Bronchial epithelial cell (primary cell): Measurements from ENCODE around the gene CELF4. TPM values are rescaled to one million over a fixed set of nuclear protein-coding genes. Genes with fewer than 3 reads are reported as not detected.

ENCODE experiments used
- DNase-seq: peaks from one replicate; pipeline ENCODE4 v3.0.0-alpha.2; 2010; ENCODE audit warnings: low read depth
- FAIRE-seq: peaks from 2 replicates; lab custom pipeline; 2011; peaks lifted over from hg19 to GRCh38; lab: Jason Lieb, UNC
- H3K27me3 ChIP-seq: 2 replicates; pipeline ENCODE4 v1.5.1; 2011; ENCODE audit warnings: low read length; ENCODE audit not compliant: control insufficient read depth, insufficient read depth
- H3K36me3 ChIP-seq: 2 replicates; pipeline ENCODE4 v1.5.1; 2011; ENCODE audit warnings: low read length; ENCODE audit not compliant: control insufficient read depth, insufficient read depth
- H3K4me3 ChIP-seq: 2 replicates; pipeline ENCODE4 v1.5.1; 2011; ENCODE audit warnings: mild to moderate bottlenecking, low read depth, low read length, control low read depth
- CTCF ChIP-seq: IDR thresholded peaks from 2 replicates; pipeline ENCODE4 v1.5.1; 2011; ENCODE audit warnings: mild to moderate bottlenecking, moderate library complexity, low read length, control low read depth, inconsistent platforms; ENCODE audit not compliant: insufficient read depth, severe bottlenecking
- total RNA-seq: library from RNA; depleted of rRNA; stranded (reverse); fragments of >200 nt; gene quantifications from 2 replicates; pipeline ENCODE4 v1.2.1, GENCODE V29; 2014

CELF4 gene
- total RNA-seq, 1 donor from 2014 or later = not detected

GRCh38 chr18:37544217-37544616 is 21.4 kb downstream of the CELF4 start:
- TF ChIP-seq CTCF = no peak
- DNase-seq = no peak

GRCh38 chr18:37543321-37543720 is 22.3 kb downstream of the CELF4 start:
- DNase-seq = no peak
- TF ChIP-seq CTCF = no peak
- FAIRE-seq = no peak
- H3K36me3 ChIP-seq = no peaks in the 10 kb centered on the region
- H3K27me3 ChIP-seq = peaks cover 5% of the 10 kb centered on the region
- H3K4me3 ChIP-seq = no peak overlapping the region

More at GRCh38 chr18:37544217-37544616, 21.4 kb downstream of the CELF4 start:
- no peak overlapping the region for H3K4me3 ChIP-seq
- H3K27me3 ChIP-seq = peaks cover 2% of the 10 kb centered on the region
- no peaks in the 10 kb centered on the region for H3K36me3 ChIP-seq
- FAIRE-seq = no peak

- FAIRE-seq = no peak
- no peaks in the 10 kb centered on the region for H3K36me3 ChIP-seq
- no peak for TF ChIP-seq CTCF
- DNase-seq = no peak
- H3K27me3 ChIP-seq = peaks cover 12% of the 10 kb centered on the region
- H3K4me3 ChIP-seq = no peak overlapping the region
These were observed 24.1 kb downstream of the CELF4 start for GRCh38 chr18:37541517-37541916.

GRCh38 chr18:37540424-37541138 is 25.0 kb downstream of the CELF4 start:
- H3K4me3 ChIP-seq = no peak overlapping the region
- TF ChIP-seq CTCF = no peak
- DNase-seq = no peak
- FAIRE-seq = no peak
- no peaks in the 10 kb centered on the region for H3K36me3 ChIP-seq
- H3K27me3 ChIP-seq = peaks cover 12% of the 10 kb centered on the region

- no peak for FAIRE-seq
- no peak for DNase-seq
- Histone ChIP-seq H3K4me3 (no peak overlapping the region), H3K36me3 (no peaks in the 10 kb centered on the region), H3K27me3 (peaks cover 12% of the 10 kb centered on the region)
- TF ChIP-seq CTCF = no peak
These were observed 26.4 kb downstream of the CELF4 start for GRCh38 chr18:37539236-37539635.

GRCh38 chr18:37538526-37539205 is 26.9 kb downstream of the CELF4 start:
- H3K36me3 ChIP-seq = no peaks in the 10 kb centered on the region
- peaks cover 10% of the 10 kb centered on the region for H3K27me3 ChIP-seq
- no peak for DNase-seq
- TF ChIP-seq CTCF = no peak
- no peak for FAIRE-seq
- H3K4me3 ChIP-seq = no peak overlapping the region
